Muscle layer of duodenum (tissue), 2 donors: ENCODE data around the gene CENPO.

Experiments
- H3K27ac ChIP-seq: one replicate; pipeline ENCODE4 v1.7.0; 2013; ENCODE audit warnings: mild to moderate bottlenecking, low read length
- H3K27me3 ChIP-seq: one replicate; pipeline ENCODE4 v1.7.0; 2013; ENCODE audit warnings: low read depth, mild to moderate bottlenecking, control low read depth, low read length
- H3K36me3 ChIP-seq, 2 donors: one replicate each; pipeline ENCODE4 v1.7.0; 2013; ENCODE audit warnings: low read length in 2 of 2, control low read depth in 1 of 2, mild to moderate bottlenecking in 1 of 2; ENCODE audit not compliant: insufficient read depth in 2 of 2, control insufficient read depth in 1 of 2
- H3K4me1 ChIP-seq, 2 donors: one replicate each; pipeline ENCODE4 v1.7.0; 2013; ENCODE audit warnings: low read length in 2 of 2, mild to moderate bottlenecking in 2 of 2, control low read depth in 1 of 2, moderate library complexity in 1 of 2; ENCODE audit not compliant: insufficient read depth in 2 of 2, control insufficient read depth in 1 of 2
- H3K4me3 ChIP-seq, 2 donors: one replicate each; pipeline ENCODE4 v1.7.0; 2013; ENCODE audit warnings: low read length in 2 of 2, low read depth in 1 of 2, mild to moderate bottlenecking in 1 of 2
- H3K9me3 ChIP-seq, 2 donors: one replicate each; pipeline ENCODE4 v1.7.0; 2013; ENCODE audit warnings: low read length in 2 of 2, control low read depth in 1 of 2, mild to moderate bottlenecking in 1 of 2; ENCODE audit not compliant: control insufficient read depth in 1 of 2
- donor health status: healthy.

The CENPO gene

DNA sequence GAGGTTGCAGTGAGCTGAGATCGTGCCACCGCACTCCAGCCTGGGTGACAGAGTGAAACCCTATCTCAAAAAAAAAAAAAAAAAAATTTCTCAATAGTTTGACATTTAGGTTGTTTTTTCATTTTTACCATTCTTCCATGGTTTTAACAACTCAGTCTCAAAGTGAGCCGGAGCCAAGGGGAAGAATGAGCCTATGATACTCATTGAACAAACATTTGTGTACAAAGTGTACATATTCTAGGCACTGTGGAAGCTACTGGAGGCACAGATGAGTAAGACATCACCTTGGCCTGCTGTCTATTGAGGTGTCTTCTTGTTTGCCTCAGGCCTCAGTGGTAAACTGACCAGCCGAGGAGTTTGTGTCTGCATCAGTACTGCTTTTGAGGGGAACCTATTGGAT is 21.9 kb downstream of the CENPO start:
- H3K27me3 ChIP-seq: no peaks in the 10 kb centered on the region

DNA sequence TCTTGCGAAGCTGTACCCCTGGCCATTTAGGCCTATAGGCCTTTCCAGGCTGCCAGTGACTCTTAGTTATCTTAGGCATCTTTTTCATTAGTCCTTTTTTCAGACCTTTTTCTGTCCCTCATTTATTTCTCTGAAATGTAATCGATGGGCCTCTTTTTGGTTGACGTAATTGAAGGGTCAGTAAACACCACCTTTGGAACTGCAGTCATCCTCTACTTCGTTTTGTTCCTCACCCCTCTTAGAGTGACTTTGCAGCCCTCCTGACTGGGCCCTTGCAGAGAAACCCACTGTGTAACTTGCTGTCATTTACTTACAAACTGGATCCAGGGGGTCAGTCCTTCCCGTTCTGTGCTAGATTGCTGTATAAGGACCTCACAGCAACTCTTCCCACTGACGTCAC is 23.2 kb downstream of the CENPO start:
- H3K27ac ChIP-seq: no peak overlapping the region
- H3K9me3 ChIP-seq: no peaks in the 10 kb centered on the region
- no peaks in the 10 kb centered on the region for H3K27me3 ChIP-seq
- no peak overlapping the region for H3K4me3 ChIP-seq
- no peaks in the 10 kb centered on the region for H3K4me1 ChIP-seq
- peaks cover 0 to 11% of the 10 kb centered on the region in 2 donors for H3K36me3 ChIP-seq

More for the DNA sequence above, 21.9 kb downstream of the CENPO start:
- H3K9me3 ChIP-seq: no peaks in the 10 kb centered on the region
- H3K4me3 ChIP-seq: no peak overlapping the region
- no peaks in the 10 kb centered on the region for H3K4me1 ChIP-seq
- no peak overlapping the region for H3K27ac ChIP-seq
- H3K36me3 ChIP-seq: peaks cover 0 to 1% of the 10 kb centered on the region in 2 donors

DNA sequence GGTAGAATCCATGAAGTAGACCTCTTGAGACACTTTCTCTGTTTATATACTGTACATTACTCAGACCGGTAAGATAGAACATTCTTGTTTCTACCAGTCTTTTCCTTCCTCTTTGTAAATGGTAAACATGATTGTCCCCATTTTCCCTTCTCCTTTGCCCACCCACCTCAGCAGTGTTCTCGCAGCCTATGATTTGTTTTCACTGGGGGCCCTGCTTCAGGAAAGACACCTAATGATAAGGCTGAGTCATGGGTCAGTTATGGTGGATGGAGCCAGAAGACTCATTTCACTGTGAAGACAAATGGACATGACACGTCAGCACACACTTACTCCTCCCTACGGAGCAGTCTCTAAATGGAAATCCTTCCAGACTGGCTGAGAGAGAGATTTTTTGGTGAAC is 23.7 kb downstream of the CENPO start:
- Histone ChIP-seq H3K4me1 (no peaks in the 10 kb centered on the region), H3K9me3 (no peaks in the 10 kb centered on the region), H3K36me3 (peaks cover 0 to 13% of the 10 kb centered on the region in 2 donors), H3K27ac (no peak overlapping the region), H3K27me3 (no peaks in the 10 kb centered on the region), H3K4me3 (no peak overlapping the region)

DNA sequence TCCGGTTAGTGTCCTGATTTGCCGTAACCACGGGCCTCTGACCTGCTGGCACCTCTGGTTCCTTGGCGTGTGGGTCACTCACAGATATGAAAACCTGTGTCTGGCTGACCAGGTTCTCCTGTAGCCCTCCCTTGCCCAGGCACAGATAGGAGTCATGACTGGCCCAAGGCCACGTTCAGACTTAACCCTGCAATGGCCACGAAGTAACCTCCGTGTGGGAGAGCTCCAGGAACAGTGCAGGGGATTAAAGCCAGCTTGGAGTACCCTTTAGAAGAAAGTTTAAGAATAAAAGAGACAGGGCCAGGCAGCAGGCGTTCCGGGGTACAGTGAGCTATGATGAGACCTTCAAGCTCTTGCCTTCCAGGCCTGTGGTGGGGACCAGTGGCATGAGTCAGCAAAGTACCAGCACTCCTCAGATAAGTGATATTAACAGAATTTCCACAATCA is 25.5 kb downstream of the CENPO start:
- Histone ChIP-seq H3K9me3 (no peaks in the 10 kb centered on the region), H3K4me3 (no peak overlapping the region), H3K27ac (no peak overlapping the region), H3K27me3 (no peaks in the 10 kb centered on the region), H3K36me3 (peaks cover 0 to 13% of the 10 kb centered on the region in 2 donors), H3K4me1 (no peaks in the 10 kb centered on the region)

DNA sequence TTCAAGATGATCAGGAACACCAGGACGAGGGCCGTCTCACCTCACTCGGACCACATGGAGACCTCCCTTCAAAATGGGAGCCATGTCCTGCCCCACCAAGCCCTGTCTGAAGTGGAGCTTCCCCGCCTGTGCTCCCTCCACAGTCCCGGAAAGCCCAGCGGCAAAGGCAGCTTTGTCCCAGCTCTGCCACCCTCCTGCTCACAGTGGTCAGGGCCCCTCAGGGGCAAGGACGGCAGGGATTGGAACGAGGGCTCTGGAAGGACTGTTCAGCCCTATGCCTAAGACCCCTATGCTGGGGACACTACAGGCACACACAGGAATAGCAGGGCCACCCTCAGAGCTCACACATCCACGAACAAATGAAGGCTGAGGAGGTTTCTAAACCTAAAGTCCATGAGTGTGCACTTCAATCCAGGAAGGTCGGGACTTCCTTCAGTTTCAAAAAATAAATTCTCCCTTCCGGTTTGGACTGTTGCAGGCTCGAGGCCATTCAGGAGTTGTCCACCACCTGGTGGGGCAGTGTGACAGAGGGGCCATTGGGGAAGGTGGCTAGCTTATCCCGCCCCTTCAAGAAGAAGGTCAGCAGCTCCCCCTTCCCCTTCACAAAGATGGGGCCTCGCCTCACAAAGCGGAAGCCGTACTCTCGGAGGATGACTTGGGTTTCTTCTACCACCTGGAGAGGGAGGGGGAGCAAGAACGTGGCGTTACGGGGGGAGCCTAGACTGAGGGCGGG is 26.4 kb downstream of the CENPO start:
- no peaks in the 10 kb centered on the region for H3K9me3 ChIP-seq
- no peaks in the 10 kb centered on the region for H3K4me1 ChIP-seq
- peaks cover 0 to 13% of the 10 kb centered on the region in 2 donors for H3K36me3 ChIP-seq
- H3K27me3 ChIP-seq: no peaks in the 10 kb centered on the region
- no peak overlapping the region for H3K27ac ChIP-seq
- H3K4me3 ChIP-seq: no peak overlapping the region

DNA sequence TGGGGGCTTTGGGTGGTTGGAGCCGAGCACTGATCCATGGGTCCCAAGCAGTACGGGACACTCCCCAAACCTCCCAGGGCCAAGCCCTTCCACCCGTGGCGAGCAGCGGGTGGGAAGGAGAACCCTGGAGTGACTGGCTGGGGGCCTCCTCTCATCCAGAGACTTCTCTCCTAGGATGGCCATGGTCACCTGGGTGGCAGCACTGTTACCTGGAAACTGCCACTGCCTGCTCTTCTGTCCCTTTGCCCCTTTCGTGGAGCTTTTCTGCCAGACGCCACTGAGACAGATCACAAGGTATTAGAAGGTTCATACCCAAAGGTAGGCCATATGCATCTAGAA is 26.9 kb downstream of the CENPO start:
- Histone ChIP-seq H3K27ac (no peak overlapping the region), H3K9me3 (no peaks in the 10 kb centered on the region), H3K4me1 (no peaks in the 10 kb centered on the region), H3K27me3 (no peaks in the 10 kb centered on the region), H3K4me3 (no peak overlapping the region), H3K36me3 (peaks cover 0 to 13% of the 10 kb centered on the region in 2 donors)

DNA sequence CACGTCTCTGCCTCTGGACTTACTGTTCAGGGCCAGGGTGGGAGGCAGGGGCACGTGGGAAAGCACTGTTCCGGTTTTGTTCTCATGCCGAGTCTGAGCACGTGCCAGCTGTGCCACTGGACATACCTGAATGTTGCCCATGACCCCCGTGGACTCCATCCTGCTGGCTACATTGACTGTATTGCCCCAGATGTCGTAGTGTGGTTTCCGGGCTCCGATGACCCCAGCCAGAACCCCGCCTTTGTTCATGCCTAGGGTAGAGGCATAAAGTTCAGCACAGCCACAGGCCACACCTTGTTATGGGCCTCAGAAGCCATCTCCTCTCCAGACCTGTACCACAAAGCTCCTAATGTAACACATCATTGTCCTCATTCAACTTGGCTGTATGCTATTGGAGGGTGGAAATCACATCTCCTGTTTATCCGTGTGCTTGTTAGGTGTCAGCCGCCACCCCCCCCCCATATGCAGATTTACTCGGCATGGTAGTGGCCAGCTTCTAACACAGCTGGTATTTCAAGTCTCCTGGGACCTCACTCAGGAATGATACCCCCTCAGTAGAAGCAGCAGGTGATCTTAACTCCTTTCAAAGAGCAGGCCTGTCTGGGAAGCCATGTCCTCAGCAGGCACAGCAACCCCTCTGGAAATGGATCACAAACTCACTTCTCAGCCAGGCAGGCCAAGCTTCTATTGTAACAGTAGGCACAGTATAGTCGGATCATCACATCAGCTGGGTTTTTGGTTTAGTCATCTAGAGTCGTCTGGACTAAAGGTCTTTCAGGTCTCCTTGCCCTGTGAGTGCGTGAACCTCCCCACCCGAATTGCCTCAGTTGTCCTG is 27.6 kb downstream of the CENPO start:
- Histone ChIP-seq H3K4me1 (no peaks in the 10 kb centered on the region), H3K36me3 (peaks cover 0 to 13% of the 10 kb centered on the region in 2 donors), H3K9me3 (no peaks in the 10 kb centered on the region), H3K27ac (no peak overlapping the region), H3K27me3 (no peaks in the 10 kb centered on the region), H3K4me3 (no peak overlapping the region)

DNA sequence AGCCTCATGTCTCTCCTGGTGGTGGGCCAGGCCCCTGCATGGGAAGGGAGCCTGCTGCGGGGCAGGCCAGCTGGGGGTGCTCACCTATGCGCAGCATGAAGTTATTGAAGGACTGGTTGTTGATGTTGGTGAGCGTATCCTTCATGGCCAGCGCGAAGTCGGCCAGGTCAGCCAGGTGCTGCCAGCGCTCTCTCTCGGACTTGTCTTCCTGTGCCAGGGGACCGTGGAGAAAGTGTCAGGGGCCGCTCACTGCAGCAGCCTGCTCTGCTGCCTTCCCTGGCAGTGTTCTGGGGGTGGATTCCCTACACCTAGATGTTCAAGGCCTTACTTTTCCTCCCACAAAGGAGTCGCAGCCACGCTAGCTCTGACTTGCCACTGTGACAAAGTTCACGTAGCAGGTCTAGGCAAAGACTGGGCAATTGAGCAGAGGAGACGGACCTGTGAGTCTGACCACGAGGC is 28.2 kb downstream of the CENPO start:
- Histone ChIP-seq H3K4me1 (no peaks in the 10 kb centered on the region), H3K27me3 (no peaks in the 10 kb centered on the region), H3K27ac (no peak overlapping the region), H3K4me3 (no peak overlapping the region), H3K36me3 (peaks cover 0 to 13% of the 10 kb centered on the region in 2 donors), H3K9me3 (no peaks in the 10 kb centered on the region)

DNA sequence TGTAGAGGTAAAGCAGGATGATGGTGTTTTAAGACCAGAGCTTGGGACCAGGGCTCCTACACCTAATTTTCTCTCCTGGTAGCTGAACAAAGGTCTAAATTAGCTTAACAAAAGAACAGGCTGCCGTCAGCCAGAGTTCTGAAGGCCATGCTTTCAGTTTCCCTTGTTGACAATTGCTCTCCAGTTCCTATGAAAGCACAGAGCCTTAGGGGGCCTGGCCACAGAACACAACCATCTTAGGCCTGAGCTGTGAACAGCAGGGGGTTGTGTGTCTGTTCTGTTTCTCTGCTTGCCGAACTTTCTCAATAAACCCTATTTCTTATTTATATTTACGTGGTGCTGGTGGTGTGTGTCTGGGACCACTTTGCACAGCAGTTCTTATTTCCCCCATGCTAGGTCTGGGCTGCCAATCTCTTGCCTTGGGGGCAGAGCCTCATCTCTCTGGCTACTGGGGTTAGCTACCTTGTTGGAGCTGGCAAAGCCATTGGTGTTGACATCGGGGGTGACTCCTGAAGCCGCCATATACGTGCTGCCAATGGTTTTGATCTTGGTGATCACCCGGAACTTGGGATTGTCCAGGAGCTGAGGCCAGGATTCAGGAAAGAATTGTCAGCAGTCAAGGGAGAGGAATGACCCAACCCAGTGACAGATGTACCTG is 29.0 kb downstream of the CENPO start:
- H3K4me3 ChIP-seq: no peak overlapping the region
- H3K27ac ChIP-seq: no peak overlapping the region
- H3K36me3 ChIP-seq: peaks cover 0 to 13% of the 10 kb centered on the region in 2 donors
- no peaks in the 10 kb centered on the region for H3K27me3 ChIP-seq
- H3K4me1 ChIP-seq: peaks cover 0 to under 1% of the 10 kb centered on the region in 2 donors
- no peaks in the 10 kb centered on the region for H3K9me3 ChIP-seq

DNA sequence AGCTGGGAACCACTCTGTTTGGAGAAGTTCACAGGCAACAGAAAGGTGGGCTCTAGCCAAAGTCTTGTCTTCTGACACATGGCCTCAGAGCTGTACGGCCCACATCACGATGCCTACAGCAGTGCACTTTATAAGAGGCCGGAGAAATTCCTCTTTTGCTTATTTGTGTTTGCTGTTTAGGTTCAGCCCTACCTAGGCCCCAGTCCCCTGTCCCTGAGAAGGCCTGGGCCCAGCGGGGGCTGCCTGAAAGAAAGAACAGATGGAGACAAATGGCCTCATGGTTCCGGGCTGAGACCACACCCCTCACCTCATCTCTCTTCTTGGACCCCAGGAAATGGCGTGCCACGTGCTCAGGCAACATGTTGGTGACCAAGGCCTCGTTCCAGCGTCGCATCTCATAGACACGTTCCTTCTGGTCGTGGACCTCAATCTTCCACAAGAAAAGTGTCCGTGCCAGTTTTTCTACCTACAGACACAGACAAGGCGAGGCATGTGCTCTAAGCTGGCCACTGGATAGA is 30.9 kb downstream of the CENPO start:
- H3K27me3 ChIP-seq: no peaks in the 10 kb centered on the region
- H3K27ac ChIP-seq: no peak overlapping the region
- no peak overlapping the region for H3K4me3 ChIP-seq
- peaks cover 0 to 13% of the 10 kb centered on the region in 2 donors for H3K36me3 ChIP-seq
- H3K4me1 ChIP-seq: peaks cover 0 to 9% of the 10 kb centered on the region in 2 donors
- H3K9me3 ChIP-seq: no peaks in the 10 kb centered on the region
